OCI-LY7 (cell line): ENCODE data around the gene TIRAP.

Experiments used
- EZH2phosphoT487 ChIP-seq: fragments of 200-600 bp; sonication (generic); IDR thresholded peaks from 2 replicates; pipeline ENCODE4 v1.6.1; 2018; ENCODE audit warnings: low read depth, borderline replicate concordance, mild to moderate bottlenecking, mixed run types, antibody characterized with exemption, low read length, moderate library complexity, mixed read lengths
- TF ChIP-seq, protein P1 (sequence below): fragments of 200-600 bp; sonication (generic); conservative IDR thresholded peaks from 2 replicates; pipeline ENCODE4 v1.5.1; 2014; ENCODE audit warnings: mild to moderate bottlenecking, antibody characterized with exemption, low read length, moderate library complexity, mixed read lengths

DNA sequence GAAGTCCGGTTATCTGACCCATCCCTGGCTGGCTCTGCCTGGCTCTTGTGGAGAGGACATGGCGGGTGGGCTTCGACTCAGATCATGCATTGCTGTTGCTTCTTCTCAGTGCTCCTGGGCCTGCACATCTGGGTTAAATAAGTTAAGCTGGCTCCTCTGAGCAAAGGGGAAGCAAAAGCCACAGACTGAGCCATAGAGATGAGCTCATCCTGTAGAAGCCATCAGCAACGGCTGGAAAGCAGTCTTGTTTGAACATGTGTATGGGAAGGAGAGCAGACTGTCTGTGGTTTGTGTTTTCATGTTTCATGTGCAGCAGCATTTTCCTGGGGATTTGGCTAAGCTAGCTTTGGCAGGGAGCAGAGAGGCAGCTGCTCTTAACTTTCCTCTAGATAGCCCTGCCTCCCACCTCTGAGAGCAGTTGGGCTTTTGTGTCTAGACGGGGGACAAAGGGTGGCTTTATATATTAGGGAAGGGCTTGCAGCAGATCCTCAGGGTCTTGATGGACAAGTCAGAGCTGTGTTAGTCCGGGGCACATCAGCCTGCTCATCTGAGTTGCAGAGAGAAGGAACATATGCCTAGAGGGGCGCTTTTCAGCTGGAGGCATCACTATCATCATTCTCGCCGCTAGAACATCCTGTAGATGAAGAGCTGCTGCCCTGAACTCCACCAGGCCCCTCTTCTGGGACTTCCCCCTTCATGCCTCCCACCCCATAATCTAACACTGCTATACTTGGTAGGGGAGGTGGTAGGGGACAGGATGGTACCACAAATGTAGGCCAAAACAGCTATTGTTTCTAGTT lies 35.9 kb downstream of the TIRAP start:
- TF ChIP-seq, protein P1, sequence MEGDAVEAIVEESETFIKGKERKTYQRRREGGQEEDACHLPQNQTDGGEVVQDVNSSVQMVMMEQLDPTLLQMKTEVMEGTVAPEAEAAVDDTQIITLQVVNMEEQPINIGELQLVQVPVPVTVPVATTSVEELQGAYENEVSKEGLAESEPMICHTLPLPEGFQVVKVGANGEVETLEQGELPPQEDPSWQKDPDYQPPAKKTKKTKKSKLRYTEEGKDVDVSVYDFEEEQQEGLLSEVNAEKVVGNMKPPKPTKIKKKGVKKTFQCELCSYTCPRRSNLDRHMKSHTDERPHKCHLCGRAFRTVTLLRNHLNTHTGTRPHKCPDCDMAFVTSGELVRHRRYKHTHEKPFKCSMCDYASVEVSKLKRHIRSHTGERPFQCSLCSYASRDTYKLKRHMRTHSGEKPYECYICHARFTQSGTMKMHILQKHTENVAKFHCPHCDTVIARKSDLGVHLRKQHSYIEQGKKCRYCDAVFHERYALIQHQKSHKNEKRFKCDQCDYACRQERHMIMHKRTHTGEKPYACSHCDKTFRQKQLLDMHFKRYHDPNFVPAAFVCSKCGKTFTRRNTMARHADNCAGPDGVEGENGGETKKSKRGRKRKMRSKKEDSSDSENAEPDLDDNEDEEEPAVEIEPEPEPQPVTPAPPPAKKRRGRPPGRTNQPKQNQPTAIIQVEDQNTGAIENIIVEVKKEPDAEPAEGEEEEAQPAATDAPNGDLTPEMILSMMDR, result no peak
- TF ChIP-seq EZH2phosphoT487, result no peak
